Endometrium (tissue), 2 donors: Measurements from ENCODE around the gene FOXC1.

Experiments used
- FAIRE-seq: peaks from 2 replicates; lab custom pipeline; 2012; peaks lifted over from hg19 to GRCh38; lab: Jason Lieb, UNC
- donor health status: control.
- donor health status: control.

The FOXC1 gene

GRCh38 chr6:1584996-1585668, 24.6 kb upstream of the FOXC1 start:
- FAIRE-seq, result no peak

- no peak for FAIRE-seq
Measured at GRCh38 chr6:1585669-1586049, 24.1 kb upstream of the FOXC1 start.

GRCh38 chr6:1586256-1586655, 23.5 kb upstream of the FOXC1 start:
- no peak for FAIRE-seq

- no peak for FAIRE-seq
Measured at GRCh38 chr6:1586861-1587450, 22.8 kb upstream of the FOXC1 start.

GRCh38 chr6:1587546-1587945, 22.2 kb upstream of the FOXC1 start:
- no peak for FAIRE-seq

- no peak for FAIRE-seq
Measured at GRCh38 chr6:1587977-1588376, 21.7 kb upstream of the FOXC1 start.

- no peak for FAIRE-seq
Measured at GRCh38 chr6:1589208-1589607, 20.5 kb upstream of the FOXC1 start.

- FAIRE-seq, result no peak
Measured at GRCh38 chr6:1590580-1590979, 19.1 kb upstream of the FOXC1 start.

GRCh38 chr6:1591243-1591642, 18.5 kb upstream of the FOXC1 start:
- FAIRE-seq, result no peak

- no peak for FAIRE-seq
Measured at GRCh38 chr6:1591926-1592325, 17.8 kb upstream of the FOXC1 start.

- FAIRE-seq, result no peak
Measured at GRCh38 chr6:1592852-1593251, 16.9 kb upstream of the FOXC1 start.

GRCh38 chr6:1593286-1593957, 16.3 kb upstream of the FOXC1 start:
- FAIRE-seq, result no peak

- FAIRE-seq, result no peak
Measured at GRCh38 chr6:1593958-1594314, 15.8 kb upstream of the FOXC1 start.

- FAIRE-seq, result no peak
Measured at GRCh38 chr6:1594445-1595200, 15.1 kb upstream of the FOXC1 start.

GRCh38 chr6:1595271-1596087, 14.2 kb upstream of the FOXC1 start:
- FAIRE-seq, result no peak

- no peak for FAIRE-seq
Measured at GRCh38 chr6:1596088-1596852, 13.4 kb upstream of the FOXC1 start.

GRCh38 chr6:1597121-1597744, 12.5 kb upstream of the FOXC1 start:
- no peak for FAIRE-seq

- FAIRE-seq, result no peak
Measured at GRCh38 chr6:1597924-1598323, 11.8 kb upstream of the FOXC1 start.

- no peak for FAIRE-seq
Measured at GRCh38 chr6:1598433-1598832, 11.3 kb upstream of the FOXC1 start.

GRCh38 chr6:1598886-1599285, 10.8 kb upstream of the FOXC1 start:
- FAIRE-seq, result no peak

- FAIRE-seq, result no peak
Measured at GRCh38 chr6:1599469-1599868, 10.2 kb upstream of the FOXC1 start.
